ENCODE results near the gene GMPPB.

GRCh38 chr3:49727154-49727923 lies 3.6 kb upstream of the GMPPB start:
- no peak for TF ChIP-seq NBN (IDR thresholded peaks at IDR 0.05; ENCODE audit: low read depth)
- TF ChIP-seq POLR2A (conservative IDR thresholded peaks at IDR 0.05) = no peak

Measured in K562 (cell line).